Measurements from ENCODE around the gene PTPRN2.
"Not testable (repeated sequence)": the region's sequence is repeated elsewhere in the genome, so short reads cannot be mapped to it uniquely, and the experiment has no call there.

Gene PTPRN2

DNA sequence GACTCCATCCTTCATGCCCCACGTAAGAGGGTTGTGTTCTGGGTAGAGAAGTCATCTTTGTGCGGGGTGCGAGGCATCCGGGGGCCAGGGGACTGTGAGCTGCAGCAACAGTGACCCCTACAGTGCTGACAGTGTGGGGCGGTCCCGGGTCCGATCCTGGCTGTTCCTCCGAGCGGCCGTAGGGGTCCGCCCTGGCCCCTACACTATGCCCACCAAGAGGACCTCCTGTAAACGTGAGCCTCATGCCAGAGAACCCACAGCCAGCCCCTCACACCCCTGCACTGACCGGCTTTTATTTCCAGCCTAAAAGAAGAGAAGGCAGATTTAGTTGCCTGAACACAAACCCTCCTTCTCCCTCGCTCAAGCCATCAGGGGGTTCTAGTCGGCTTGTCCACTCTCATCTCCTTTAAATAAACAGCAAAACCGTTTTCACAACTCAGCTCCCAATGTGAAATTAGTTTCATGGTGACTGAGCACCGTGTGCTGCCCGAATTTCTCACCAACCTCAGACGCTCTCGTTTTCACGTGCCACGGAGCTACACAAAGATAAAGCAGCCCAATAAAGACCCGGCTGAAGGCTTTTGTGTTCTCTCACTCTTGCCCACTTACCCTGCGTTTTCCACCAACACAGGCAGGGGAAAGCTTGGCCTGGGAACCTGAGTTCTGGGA lies 588.6 kb downstream of the PTPRN2 start:
- no peak for DNase-seq

DNA sequence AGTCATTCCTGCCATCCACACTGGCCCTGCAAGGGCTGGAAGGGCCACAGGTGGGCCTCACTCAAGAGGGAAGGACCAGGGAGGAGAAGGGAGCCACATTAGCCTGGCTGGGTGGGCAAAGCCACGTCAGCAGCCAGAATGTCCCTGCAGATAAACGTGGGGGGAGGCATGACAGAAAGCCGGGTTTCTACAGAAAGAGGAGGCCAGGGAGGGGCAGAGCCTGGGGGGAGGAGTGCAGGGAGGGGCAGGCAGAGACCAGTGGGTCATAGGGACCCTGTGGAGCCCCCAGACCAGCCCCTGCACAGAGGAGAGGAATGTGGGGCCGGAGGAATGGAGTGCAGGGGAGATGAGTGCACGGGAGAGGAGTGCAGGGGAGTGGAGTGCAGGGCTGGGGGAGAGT lies 590.2 kb downstream of the PTPRN2 start:
- no peak for DNase-seq

DNA sequence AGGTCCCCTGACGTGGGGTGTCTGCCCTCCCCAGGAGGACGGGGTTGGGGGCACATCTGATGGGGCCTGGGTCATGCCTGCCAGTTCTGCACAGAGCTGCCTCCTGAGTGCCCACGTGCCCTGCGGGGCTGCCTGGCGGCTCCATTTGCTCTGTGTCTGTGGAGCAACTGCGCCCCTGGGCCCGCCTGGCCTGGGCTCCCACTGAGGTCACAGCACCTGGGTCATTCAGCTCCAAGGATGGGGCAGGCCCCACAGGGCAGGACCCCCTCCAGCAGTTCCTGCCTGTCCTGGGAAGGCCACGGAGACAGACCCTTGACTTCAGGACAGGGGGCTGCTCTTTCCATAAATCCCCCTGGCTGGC lies 590.6 kb downstream of the PTPRN2 start:
- no peak for DNase-seq

DNA sequence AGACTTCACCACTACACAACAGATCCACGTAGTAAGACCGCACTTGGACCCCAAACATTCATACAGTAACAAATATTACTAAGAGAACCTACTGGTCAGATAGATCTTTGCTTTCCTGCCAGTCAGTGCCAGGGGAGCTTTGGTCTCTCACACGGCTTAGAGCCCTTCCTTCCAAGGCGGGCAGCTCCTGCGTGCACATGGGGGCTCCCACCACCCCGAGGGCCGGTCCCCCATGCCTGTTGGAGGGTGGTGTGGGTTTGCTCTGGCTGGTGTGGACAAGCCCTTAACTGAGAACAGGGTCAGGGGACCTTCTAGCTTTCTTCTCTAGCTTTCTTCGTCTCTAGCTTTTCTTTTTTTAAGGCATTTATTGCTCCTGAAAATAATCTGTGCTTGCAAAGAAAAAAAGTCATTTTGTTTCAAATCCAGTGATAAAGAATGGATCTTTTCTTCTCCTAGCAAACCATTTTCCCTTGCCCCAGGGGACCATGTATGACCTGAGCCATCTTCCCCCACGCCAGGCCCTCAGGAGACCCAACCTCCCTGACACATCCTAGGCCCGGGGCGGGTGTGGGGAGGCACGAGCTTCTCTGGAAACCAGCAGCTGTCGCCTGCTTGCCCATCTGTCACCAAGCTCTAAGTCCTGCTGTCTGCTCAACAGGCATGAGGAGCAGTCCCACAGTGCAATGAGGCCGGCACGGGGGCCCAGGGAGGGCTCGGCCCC lies 591.1 kb downstream of the PTPRN2 start:
- DNase-seq, result no peak

DNA sequence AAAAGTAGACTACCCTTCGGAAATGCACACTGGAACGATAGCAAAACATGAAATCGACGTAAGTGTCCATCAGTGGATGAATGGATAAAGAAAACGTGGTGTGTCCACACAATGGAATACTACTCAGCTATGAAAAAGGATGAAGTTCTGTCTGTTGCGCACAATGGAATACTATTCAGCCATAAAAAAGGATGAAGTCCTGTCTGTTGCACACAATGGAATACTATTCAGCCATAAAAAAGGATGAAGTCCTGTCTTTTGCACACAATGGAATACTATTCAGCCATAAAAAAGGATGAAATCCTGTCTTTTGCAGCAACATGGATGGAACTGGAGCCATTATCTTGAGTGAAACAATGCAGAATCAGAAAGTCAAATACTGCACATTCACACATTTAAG lies 591.8 kb downstream of the PTPRN2 start:
- DNase-seq, result no peak

DNA sequence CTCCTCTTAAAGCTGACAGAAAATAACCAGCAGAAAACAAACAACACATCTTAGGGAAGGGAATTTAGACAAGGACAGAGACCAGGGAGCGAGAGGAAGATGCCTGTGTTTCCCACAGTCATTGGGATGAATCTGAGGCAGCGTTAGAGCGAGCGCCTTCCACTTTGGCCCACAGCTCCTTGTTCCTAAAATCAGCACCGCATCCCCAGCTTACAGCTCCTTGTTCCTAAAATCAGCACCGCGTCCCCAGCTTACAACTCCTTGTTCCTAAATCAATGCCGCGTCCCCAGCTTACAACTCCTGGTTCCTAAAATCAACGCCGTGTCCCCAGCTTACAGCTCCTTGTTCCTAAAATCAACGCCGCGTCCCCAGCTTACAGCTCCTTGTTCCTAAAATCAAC lies 593.3 kb downstream of the PTPRN2 start:
- no peak for DNase-seq

DNA sequence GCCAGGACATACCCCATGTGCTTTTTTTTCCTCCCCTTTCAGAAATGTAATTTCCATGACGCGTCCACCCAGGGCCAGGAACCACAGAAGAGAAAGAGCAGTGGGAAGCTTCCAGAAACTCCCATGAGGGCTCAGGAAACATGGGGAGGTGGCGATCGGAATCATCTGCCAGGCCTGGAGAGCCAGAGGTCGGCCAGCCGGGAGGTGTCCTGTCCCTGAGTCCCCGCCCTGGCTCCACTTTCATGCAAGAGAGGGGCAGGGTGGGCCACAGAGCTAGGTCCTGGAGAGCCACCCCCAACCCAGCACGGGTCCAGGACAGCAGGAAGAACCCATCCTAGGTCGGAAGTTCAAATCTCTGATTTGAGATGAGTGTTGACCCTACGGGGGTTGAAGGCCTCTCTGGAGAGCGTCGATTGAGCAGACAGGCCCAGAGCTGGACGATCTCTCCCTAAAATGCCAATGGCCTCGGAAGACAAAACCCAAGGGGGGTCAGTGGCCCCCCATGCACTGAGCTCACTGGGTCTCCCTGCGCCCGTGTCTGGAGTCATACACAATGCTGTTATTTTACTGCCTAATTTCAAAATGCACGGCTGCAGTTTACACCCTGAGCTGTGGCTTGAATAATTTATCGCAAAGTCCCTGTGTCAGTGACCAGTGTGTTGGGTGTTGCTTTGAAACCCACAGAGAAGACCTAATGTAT lies 594.1 kb downstream of the PTPRN2 start:
- no peak for DNase-seq

DNA sequence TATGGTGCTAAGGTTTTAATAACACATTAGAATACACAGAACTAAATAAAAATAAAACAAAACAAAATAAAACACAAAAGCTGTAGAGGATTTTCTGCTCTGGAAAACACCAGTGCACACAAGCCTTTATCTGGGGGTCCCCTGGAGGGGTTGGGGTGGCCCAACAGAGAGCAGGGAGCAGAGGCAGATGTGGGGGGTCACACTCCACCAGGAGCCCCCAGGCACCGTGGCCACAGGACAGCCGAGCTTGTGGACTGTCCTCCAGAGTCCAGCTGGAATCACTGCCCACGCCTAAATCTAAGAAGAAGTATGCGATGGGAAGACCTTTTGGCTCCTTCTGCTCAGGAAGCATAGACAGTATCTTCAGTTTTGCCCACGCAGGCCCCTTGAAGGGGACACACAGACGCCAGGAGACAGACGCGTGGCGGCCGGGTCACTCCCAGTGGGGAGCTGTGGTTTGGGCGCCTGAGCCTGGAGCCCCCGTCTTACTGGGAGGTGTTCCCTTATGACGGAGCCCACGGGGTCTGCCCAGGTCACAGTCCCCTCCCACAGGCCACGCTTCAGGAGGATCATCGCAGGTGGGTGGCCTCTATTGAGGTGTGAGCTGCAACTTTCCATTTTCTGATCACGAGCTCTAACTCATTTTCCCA lies 595.0 kb downstream of the PTPRN2 start:
- no peak for DNase-seq

DNA sequence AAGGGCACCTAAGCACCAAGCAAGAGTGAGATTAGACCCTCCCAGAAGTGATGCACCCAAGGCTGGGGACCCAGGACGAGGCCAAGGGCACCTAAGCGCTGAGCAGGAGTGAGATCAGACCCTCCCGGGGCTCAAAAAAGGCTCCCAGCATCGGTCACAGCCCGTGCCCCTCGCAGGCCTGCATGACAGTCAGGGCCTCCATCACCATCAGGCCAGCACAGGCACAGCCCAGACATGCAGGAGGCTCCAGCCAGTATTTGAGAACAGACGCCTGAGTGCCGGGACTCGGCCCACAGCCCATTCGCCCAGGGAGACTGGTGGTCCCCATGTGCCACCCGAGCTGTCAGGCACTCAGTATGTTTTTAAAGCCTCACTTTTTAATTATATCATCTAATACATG lies 595.9 kb downstream of the PTPRN2 start:
- no peak for DNase-seq

DNA sequence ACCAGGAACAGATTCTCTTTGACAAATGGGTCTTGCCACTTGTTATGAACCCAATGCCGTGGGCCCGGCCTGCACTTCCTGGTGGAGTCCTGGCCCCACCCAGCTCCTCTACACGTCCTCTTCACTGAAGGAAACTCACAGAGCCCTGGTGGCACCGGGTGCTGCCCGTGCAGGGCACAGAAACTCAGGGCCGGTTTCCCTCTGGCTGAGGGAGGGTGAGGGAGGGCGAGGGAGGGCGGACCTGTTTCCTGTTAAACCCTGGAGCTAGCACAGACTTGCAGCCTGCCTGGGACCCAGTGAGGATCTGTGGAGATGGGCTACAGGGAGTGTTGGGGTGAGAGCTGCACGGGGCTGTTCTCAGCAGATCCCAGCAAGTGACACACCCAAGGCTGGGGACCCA lies 596.3 kb downstream of the PTPRN2 start:
- DNase-seq, result no peak

DNA sequence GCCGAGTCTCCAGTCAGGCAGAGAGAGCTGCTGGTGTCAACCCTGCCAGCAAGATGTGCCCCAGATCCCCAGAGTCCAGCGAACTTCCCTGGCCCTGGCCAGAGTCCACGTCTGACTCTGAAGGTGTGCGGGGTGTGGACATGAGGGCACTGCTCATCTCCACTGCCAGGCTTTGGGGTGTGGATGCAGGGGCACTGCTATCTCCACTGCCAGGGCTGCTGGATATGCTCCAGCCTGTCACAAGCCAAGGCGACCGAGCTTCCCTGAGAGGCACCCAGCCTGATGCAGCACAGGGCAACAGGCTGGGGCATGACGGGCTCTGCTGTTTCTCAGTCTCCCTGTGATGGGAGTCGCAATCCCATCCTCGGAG lies 596.8 kb downstream of the PTPRN2 start:
- no peak for DNase-seq

DNA sequence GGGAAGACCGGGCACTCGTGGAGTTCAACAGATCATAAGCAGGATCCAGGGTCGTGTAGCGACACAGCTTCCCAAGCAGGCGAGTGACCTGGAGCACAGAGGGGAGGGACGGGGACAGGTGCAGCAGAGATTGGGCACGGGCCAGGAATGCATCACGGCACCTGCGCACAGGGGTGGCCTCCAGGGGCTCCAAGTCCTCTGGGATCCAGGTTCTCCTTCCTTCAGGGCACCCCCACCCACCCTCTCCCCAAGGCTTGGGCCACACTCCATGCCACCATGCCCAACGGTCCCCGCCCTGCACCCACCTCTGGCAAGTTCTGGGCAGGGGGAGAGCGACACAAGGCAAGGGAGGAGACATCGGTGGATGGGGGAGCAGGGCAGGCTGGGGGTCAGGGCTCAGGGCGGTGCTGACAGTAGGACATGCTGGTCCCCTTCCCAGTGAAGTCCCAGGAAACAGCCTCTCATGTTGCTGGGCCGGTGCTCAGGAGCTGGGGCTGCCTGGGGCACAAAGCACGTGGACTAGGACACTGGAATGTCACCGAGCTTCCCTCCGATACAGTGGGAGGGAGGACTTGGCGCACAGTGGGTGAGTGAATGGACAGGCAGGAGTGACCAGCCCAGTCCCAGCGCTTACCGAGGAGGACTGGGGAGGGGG lies 597.3 kb downstream of the PTPRN2 start:
- no peak for DNase-seq

DNA sequence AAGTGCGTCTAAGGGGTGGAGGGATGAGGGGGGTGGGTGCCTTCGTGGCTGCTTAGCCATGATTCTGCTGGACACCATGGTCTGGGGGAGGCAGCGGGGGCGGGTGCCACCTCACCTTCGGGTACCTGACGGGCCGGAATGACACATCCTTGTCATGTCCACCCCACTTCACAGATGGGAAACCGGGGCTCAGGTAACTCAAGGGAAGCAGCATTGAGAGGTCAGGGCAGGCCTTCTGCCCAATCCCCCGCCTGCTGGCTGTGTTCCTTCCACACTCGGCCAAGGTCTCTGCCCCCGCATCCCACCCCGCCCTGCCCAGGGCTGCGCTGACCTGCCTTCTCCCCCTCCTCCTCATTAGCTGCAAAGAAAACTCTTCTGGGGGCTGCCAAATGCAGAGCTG lies 598.0 kb downstream of the PTPRN2 start:
- no peak for DNase-seq

DNA sequence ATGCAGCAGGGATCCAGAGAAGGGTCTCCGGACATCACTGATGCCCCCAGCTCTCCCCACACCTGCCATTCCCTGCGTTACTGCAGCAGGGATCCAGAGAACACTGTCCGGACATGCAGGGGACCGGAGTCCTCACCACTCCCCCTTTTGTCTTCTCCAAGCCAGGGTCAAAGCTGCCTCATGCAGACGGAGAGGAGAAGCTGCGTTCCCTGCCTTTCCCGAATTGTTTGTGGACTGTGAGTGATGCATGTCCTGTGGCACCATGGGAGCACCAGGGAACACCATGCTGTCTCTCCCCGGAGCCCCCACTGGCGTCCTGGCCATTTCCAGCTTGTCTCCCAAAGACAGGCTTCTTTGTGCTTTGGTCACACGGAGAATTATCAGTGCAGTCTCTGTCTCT lies 599.7 kb downstream of the PTPRN2 start:
- no peak for DNase-seq

DNA sequence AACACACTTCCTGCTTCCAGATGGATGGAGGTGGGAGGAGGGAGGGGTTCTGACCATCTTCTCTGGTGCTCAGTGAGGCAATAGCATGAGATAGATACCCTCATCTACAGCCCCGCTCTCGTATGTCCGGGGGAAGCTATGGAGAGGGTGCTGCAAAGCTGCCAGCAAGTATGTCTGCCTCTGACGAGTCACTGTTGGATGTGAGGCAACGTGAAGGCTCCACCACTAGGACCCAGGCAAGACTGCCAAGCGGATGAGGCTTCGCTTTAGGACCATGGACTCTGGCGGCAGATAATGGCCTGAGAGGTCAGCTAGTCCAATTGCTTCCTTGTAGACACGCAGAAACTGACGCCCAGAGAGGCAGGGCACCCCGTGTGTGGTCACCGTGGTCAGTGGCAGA lies 601.6 kb downstream of the PTPRN2 start:
- no peak for DNase-seq

DNA sequence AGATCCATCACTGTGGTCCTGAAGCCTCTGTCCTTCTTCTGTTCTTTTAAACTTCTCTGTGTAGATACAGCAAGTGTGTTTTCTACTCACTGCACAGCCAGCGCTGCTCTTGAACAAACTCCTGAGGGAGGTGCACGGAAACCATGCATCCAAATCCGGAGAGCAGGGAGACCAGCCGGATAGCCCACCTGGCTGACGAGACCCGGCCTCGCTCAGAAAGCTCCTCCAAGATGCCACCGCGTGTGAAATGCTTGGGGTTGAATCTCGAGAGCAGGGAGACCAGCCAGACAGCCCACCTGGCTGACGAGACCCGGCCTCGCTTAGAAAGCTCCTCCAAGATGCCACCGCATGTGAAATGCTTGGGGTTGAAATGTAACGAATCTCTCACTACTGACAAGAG lies 602.0 kb downstream of the PTPRN2 start:
- DNase-seq, result no peak

DNA sequence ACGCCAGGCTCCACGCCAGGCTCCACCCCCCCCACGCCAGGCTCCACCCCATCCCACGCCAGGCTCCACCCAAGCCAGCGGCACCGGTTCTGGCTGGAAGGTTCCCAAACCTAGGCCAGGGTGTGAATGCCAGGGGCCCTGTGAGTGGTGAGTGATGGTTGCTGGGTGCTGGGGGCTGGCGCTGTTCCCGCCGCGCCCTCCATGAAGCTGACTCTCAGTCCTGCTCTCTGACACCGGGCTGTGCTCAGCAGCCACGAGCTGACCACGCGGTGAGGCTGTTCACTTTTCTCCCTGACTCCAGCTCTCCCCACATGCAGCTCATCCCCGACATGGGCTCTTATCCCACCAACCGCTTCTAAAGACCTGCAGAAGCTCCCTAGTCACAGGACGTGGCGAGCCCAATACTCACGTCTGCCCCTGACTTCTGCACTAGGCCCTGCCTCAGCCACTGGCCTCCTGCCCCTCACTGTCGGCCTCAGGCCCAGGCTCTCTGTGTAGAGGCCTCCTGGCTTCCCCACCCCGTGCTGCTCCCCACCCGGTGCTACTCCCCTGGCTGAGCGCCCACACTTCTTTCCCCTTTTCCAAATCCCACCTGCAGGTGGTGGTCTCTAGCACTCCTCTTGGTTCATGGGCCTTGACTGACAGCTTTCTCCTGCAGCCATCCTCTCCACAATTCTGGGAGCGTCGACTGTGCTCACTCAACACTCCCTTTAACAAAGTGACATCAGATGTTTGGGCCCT lies 603.0 kb downstream of the PTPRN2 start:
- no peak for DNase-seq

DNA sequence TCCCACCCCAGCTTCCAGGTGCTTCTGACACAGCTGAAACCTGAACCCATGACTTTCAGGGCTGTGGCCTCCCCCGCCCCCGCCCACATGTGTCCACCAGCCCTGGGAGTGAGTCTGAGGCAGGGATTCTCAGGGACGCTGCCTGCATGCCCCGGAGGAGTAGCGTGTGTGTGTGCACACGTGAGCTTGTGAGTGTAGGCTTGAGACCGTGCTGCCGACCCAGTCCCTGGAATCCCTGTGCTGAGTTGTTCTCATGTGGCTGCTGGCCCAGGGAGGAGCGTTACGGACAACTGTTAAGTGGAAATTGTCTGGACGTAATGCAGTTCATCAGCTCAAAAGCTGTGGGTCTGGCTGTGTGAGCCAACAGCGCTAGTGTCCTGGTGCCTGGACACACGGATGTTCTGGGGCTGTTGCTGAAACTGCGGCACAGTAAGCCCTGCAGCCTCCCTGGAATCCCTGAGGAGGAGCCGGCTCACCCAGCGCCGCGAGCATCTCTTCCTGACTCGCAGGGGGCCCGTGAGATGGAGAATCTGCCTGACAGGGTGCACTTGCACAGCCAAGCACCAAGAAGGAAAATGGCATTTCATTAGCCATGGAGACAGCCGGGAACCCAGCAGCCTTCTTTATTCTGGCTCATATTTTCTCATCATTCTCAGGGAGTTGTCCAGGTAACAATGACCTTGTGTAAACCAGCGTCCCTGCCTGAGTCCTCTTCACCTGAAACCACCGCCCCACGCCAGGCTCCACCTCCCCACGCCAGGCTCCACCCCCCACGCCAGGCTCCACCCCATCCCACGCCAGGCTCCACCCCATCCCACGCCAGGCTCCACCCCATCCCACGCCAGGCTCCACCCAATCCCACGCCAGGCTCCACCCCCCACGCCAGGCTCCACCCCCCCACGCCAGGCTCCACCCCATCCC lies 603.9 kb downstream of the PTPRN2 start:
- no peak for DNase-seq

DNA sequence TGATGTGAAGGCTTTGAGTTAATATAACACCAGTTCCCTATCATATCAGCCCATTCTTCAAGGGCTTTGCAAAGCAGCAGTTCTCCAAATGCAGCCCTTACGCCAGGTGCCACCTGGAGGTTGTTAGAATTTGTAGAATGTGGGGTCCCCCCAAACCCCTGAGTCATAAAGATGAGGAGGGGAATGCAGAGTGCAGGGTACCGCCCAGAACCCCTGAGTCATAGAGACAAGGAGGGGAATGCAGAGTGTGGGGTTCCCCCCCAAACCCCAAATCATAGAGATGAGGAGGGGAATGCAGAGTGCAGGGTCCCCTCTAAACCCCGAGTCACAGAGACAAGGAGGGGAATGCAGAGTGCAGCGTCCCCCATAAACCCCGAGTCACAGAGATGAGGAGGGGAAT lies 605.8 kb downstream of the PTPRN2 start:
- no peak for DNase-seq

DNA sequence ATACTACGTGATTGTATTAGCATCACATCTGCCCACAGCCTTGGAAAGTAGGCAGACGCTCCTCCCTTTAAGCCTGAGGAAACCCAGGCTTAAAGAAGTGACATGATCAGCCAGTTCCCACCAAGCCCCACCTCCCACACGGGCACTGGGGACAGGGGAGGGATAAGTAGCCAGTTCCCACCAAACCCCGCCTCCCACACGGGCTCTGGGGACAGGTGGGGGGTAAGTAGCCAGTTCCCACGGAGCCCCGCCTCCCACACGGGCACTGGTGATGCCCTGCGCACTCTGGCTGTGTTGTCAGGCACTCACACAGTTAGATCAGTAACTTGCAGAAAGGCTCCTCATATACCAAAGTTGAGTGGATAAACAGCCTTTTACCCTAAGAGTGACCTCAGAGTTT lies 606.8 kb downstream of the PTPRN2 start:
- DNase-seq, result no peak

DNA sequence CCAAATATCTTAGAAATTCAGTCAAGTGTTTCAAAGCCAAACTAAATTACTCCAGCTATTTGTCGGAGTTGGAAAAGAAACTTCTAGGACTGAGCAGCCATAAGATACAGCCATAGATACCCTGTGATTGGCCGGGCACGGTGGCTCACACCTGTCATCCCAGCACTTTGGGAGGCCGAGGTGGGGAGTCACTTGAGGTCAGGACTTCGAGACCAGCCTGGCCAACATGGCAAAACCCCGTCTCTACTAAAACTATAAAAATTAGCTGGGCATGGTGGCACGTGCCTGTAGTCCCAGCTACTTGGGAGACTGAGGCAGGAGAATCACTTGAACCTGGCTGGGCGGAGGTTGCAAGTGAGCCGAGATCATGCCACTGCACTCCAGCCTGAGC lies 607.3 kb downstream of the PTPRN2 start:
- DNase-seq, result not testable (repeated sequence)
